HG02943 (cell line): ENCODE data around the gene CLPX.
"Not testable (repeated sequence)": the region's sequence is repeated elsewhere in the genome, so short reads cannot be mapped to it uniquely, and the experiment has no call there.

ENCODE experiments used
- ATAC-seq: cut with Tn5 transposase; IDR thresholded peaks from one replicate; pipeline ENCODE4 v1.9.1; 2021; ENCODE audit warnings: mild to moderate bottlenecking, low read depth, moderate library complexity; ENCODE audit not compliant: unreplicated experiment

The CLPX gene

GRCh38 chr15:65184868-65185717, at the start of gene CLPX:
Gene CLPX (minus strand): TSS chr15:65185342. CDS start chr15:65185153, 189 bp downstream.
- peak; percentile 61 for ATAC-seq

- ATAC-seq = no peak
Observed at GRCh38 chr15:65233696-65234095, 48.6 kb upstream of the CLPX start.

GRCh38 chr15:65232520-65232919, 47.4 kb upstream of the CLPX start:
- ATAC-seq = no peak

DNA sequence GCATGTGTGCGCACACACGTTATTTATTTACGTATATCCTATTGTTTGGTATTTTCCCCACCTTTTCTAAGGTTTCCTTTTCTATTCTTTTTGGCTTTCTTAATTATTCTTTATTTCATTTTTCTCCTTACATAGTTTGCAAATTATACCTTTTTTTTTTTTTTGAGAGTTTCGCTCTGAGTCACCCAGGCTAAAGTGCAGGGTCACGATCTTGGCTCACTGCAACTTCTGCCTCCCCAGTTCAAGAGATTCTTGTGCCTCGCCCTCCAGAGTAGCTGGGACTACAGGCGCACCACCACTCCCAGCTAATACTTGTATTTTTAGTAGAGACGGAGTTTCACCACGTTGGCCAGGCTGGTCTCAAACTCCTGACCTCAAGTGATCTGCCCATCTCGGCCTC, 46.2 kb upstream of the CLPX start:
- ATAC-seq = no peak

GRCh38 chr15:65226901-65227300, 41.8 kb upstream of the CLPX start:
- not testable (repeated sequence) for ATAC-seq

DNA sequence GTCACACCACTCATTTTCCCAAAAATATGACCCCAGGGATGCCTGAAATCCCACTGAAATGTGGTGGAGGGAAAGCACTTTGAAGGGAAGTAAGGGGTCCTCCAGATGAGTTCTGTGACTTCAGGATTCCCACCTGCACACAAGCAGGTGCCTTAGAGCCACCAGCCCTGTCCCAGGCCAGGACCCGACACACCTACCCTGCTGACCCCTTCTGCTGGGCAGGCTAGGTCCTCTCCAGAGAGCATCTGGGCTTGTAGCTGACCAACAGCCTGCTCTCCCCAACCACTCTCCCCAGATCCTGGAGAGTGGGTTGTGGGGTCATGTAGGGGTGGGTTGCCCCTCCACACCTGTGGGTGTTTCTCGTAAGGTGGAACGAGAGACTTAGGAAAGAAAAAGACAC, 41.1 kb upstream of the CLPX start:
- no peak for ATAC-seq

- no peak for ATAC-seq
Observed at GRCh38 chr15:65223996-65224395, 38.9 kb upstream of the CLPX start.

- no peak for ATAC-seq
Observed at GRCh38 chr15:65222891-65223290, 37.7 kb upstream of the CLPX start.

DNA sequence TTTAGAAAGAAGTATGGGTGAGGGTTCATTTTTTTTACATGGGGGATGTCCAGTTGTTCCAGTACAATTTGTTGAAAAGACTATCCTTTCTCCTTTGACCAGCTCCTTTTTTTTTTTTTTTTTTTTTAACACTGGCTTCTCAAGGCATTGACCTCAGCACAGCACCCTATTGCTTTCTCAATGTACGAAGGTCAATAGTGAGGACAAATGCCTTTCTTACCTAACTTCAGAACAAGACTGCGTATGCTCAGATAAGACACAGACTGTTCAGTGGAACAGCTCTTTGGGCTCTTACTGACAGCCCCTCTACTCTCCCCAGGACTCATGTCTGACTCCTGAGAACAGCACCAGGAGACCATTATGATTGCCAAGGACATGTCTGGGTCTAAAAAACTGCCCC, 36.6 kb upstream of the CLPX start:
- ATAC-seq = no peak

DNA sequence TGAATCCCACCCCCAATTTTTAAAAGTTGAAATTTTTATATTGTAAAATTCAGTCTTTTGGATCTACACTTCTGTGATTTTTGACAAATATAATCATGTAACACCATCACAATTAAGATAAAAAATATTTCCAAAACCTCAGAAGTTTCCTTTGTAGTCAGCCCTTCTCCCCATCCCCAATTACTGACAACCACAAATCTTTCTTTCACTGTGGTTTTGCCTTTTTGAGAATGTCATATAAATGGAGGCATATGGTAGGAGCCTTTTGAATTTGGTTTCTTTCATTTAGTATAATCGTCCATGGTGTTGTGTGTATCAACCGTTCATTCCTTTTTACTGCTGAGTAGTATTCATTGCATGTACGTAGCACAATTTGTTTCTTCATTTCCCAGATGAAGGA, 34.0 kb upstream of the CLPX start:
- no peak for ATAC-seq

- no peak for ATAC-seq
Observed at GRCh38 chr15:65217526-65218482, 32.7 kb upstream of the CLPX start.

- ATAC-seq = no peak
Observed at GRCh38 chr15:65215496-65215895, 30.4 kb upstream of the CLPX start.

GRCh38 chr15:65214010-65214409, 28.9 kb upstream of the CLPX start:
- no peak for ATAC-seq

DNA sequence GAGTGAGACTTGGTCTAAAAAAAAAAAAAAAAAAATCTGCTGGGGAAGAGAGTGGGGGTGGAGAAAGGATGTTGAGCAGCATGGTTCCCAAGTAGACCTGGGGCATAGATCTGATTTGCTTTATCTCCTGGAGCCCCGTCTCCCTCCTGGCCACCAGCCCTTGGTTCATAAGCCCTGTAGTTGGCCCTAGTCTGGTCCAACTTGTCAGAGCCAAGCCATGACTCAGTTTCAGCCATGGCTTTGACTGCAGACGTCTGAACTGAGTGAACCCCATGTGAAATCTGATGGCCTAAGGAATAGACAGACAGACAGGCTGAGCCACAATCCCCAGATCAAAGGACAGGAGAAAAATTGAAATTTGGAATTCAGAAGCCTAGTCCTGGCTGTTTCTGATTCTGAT, 28.1 kb upstream of the CLPX start:
- ATAC-seq = no peak

GRCh38 chr15:65212097-65212496, 27.0 kb upstream of the CLPX start:
- ATAC-seq = no peak

- no peak for ATAC-seq
Observed at GRCh38 chr15:65211482-65211982, 26.4 kb upstream of the CLPX start.

DNA sequence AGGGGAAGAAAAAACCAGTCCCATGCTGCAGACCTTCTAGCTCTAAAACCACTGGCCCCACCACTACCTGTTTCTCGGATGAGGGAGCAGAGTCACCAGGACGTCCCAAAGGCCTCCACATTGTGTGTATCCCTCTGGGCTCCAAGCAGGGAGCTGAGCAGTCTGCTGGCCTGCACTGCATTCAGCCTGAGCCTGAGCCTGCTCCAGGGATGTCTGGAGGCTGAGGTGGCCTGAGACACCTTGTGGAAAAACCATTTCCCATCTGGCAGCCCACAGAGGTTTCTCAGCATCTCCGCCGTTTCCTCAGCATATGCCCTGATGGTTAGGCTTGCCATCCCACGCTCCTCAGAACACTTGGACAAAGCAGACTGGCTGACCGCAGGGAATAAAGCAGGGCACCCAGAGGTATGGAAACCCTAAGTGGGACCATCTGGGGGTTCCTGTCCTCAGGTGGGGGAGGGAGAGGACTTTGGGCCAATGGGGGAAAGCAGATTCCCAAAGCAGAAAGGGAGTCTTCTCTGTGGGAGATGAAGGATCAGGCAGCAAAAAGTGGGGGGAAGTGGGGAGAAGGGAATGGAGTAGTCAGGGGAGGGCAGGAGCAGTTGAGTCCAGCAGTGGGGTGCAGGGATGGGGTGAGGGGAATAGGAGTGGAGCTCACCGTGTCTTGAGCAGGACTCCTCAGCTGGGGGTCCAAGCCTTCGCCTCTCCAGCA, 25.8 kb upstream of the CLPX start, which contains the start of gene CILP:
Gene CILP (minus strand): TSS at position 704 of the 712 bp plus-strand sequence. CDS start 1,718 bp downstream, outside the sequence.
- ATAC-seq = no peak

GRCh38 chr15:65209701-65210643, 24.8 kb upstream of the CLPX start:
- ATAC-seq = no peak

- ATAC-seq = no peak
Observed at GRCh38 chr15:65208647-65209046, 23.5 kb upstream of the CLPX start.
